ENCODE measurements around the gene ZNF544. TPM values are rescaled to one million over a fixed set of nuclear protein-coding genes. Genes with fewer than 3 reads are reported as not detected.

Gene ZNF544
- polyA plus RNA-seq, 1 donor from 2014 or later: 22.7 TPM

DNA sequence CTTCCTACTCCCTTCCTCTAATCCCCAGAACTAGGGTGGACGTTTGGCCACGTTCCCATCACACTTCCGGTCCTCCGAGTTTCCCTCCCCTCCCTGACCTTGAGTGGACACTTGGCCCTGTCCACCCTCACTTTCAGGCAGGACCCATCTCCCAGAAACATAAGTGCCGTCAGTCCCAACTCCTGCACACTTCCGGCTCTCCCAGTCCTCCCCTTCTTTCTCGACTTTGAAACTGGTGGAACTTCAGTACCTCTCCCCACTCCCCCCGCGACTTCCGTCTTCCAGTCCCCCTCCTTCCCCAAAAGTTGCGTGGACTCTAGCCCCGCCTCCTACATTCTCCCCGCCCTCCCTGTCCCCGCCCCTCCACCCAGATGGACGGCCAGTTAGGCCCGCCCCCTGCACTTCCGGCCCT, 46.1 kb upstream of the ZNF544 start:
- Histone ChIP-seq H3K36me3 (ENCODE audit: insufficient read depth, low read length) (peaks cover 27% of the 10 kb centered on the region), H4K20me1 (ENCODE audit: insufficient read depth) (no peaks in the 10 kb centered on the region), H3K27ac (ENCODE audit: low read length) (peak overlapping the region; percentile 95), H3K9me2 (ENCODE audit: insufficient read depth, low read length) (no peaks in the 10 kb centered on the region), H3K79me2 (replicated peaks; ENCODE audit: insufficient read depth, low read length) (peaks cover 17% of the 10 kb centered on the region), H3K4me3 (ENCODE audit: low read length) (peak overlapping the region; percentile 97), H3K27me3 (ENCODE audit: insufficient read depth, low read depth, low read length) (no peaks in the 10 kb centered on the region), H3K9ac (ENCODE audit: low read length) (peak overlapping the region; percentile 96), H3K4me2 (ENCODE audit: low read length) (peak overlapping the region; percentile 78), H3K9me3 (ENCODE audit: low read length) (peaks cover 47% of the 10 kb centered on the region), H3F3A (ENCODE audit: insufficient read depth, low read length, poor library complexity, severe bottlenecking) (no peaks in the 10 kb centered on the region), H2AFZ (ENCODE audit: low read depth, low read length) (peak overlapping the region; percentile 94)
- TF ChIP-seq RAD21 (conservative IDR thresholded peaks at IDR 0.05) (no peak), SMC3 (conservative IDR thresholded peaks at IDR 0.05; ENCODE audit: poor library complexity) (no peak), POLR2AphosphoS5 (IDR thresholded peaks at IDR 0.05) (no peak), EP300 (conservative IDR thresholded peaks at IDR 0.05; ENCODE audit: poor library complexity, severe bottlenecking) (no peak), REST (IDR thresholded peaks at IDR 0.05; ENCODE audit: borderline replicate concordance) (no peak), MXI1 (conservative IDR thresholded peaks at IDR 0.05; ENCODE audit: poor library complexity, severe bottlenecking) (no peak), TAF1 (IDR thresholded peaks at IDR 0.05; ENCODE audit: low read depth) (no peak), EZH2 (IDR thresholded peaks at IDR 0.05; ENCODE audit: borderline replicate concordance, insufficient read depth, low read length, poor library complexity, severe bottlenecking) (no peak)
- TF ChIP-seq, protein P1, sequence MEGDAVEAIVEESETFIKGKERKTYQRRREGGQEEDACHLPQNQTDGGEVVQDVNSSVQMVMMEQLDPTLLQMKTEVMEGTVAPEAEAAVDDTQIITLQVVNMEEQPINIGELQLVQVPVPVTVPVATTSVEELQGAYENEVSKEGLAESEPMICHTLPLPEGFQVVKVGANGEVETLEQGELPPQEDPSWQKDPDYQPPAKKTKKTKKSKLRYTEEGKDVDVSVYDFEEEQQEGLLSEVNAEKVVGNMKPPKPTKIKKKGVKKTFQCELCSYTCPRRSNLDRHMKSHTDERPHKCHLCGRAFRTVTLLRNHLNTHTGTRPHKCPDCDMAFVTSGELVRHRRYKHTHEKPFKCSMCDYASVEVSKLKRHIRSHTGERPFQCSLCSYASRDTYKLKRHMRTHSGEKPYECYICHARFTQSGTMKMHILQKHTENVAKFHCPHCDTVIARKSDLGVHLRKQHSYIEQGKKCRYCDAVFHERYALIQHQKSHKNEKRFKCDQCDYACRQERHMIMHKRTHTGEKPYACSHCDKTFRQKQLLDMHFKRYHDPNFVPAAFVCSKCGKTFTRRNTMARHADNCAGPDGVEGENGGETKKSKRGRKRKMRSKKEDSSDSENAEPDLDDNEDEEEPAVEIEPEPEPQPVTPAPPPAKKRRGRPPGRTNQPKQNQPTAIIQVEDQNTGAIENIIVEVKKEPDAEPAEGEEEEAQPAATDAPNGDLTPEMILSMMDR (IDR thresholded peaks at IDR 0.05; ENCODE audit: poor library complexity, severe bottlenecking): no peak

DNA sequence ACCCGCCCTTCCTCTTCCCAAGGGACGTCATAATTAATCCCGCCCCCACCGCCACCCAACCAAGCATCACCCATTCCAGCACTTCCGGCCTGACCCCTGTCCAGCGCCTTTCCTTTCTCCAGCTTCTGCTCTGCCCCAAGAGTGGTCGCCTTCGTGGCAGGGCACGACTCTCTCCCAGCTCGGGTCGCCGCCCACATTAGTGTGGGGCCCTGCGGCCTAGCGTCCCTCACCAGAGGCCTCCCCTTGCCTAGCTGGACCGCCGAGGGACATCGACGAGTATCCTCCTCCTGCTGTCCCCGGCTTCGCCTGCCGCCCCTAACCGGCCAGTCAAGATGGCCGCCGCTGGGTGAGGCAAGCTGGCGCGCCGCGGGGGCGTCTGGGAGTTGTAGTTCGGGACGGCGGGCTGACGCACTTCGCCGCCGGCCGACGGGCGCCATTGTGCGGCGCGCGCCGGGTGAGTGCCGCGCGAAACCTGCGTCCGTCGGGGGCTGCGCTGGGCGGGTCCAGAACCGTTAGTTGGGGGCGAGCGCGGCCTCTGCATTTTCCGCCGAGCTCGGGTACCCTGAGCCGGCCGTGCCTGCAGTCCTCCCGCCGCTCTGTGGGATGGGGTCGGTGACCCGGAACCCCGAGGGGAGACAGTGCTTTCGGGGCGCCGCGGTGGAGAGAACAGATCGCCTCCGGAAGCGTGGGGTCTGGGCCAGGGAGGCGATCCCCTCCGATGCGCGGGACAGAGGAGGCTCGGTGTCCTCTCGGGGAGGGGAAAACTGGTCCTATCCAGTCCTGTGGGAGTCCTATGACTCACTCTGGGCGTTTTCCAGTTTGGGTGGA, 45.5 kb upstream of the ZNF544 start, which contains the start of gene ZNF274:
Gene ZNF274, plus strand, starts transcription at position 73 of the 828 bp plus-strand sequence. CDS start 905 bp downstream, outside the sequence.
- Histone ChIP-seq H3K9me2 (ENCODE audit: insufficient read depth, low read length) (no peaks in the 10 kb centered on the region), H3F3A (ENCODE audit: insufficient read depth, low read length, poor library complexity, severe bottlenecking) (no peaks in the 10 kb centered on the region), H3K9ac (ENCODE audit: low read length) (peak within 1 kb of the TSS; percentile 96), H2AFZ (ENCODE audit: low read depth, low read length) (peak within 1 kb of the TSS; percentile 99), H3K9me3 (ENCODE audit: low read length) (peaks cover 50% of the 10 kb centered on the region), H3K4me2 (ENCODE audit: low read length) (peak within 1 kb of the TSS; percentile 78), H4K20me1 (ENCODE audit: insufficient read depth) (no peaks in the 10 kb centered on the region), H3K27me3 (ENCODE audit: insufficient read depth, low read depth, low read length) (no peaks in the 10 kb centered on the region), H3K79me2 (replicated peaks; ENCODE audit: insufficient read depth, low read length) (peaks cover 17% of the 10 kb centered on the region), H3K4me3 (ENCODE audit: low read length) (peak within 1 kb of the TSS; percentile 97), H3K36me3 (ENCODE audit: insufficient read depth, low read length) (peaks cover 28% of the 10 kb centered on the region), H3K27ac (ENCODE audit: low read length) (peak within 1 kb of the TSS; percentile 95)
- TF ChIP-seq REST (IDR thresholded peaks at IDR 0.05; ENCODE audit: borderline replicate concordance): no peak
- peak; percentile 73 for TF ChIP-seq EP300 (conservative IDR thresholded peaks at IDR 0.05; ENCODE audit: poor library complexity, severe bottlenecking)
- TF ChIP-seq POLR2AphosphoS5 (IDR thresholded peaks at IDR 0.05): peak; percentile 98
- peak; percentile 38 for TF ChIP-seq SMC3 (conservative IDR thresholded peaks at IDR 0.05; ENCODE audit: poor library complexity)
- TF ChIP-seq EZH2 (IDR thresholded peaks at IDR 0.05; ENCODE audit: borderline replicate concordance, insufficient read depth, low read length, poor library complexity, severe bottlenecking): no peak
- peak; percentile 71 for TF ChIP-seq MXI1 (conservative IDR thresholded peaks at IDR 0.05; ENCODE audit: poor library complexity, severe bottlenecking)
- TF ChIP-seq TAF1 (IDR thresholded peaks at IDR 0.05; ENCODE audit: low read depth): peak; percentile 74
- TF ChIP-seq RAD21 (conservative IDR thresholded peaks at IDR 0.05): no peak
- TF ChIP-seq, protein P1 (IDR thresholded peaks at IDR 0.05; ENCODE audit: poor library complexity, severe bottlenecking): no peak

Measured in neural cell (in vitro differentiated cells).